GM18526 (cell line): Measurements from ENCODE around the gene PDLIM5.

Source experiments
- POLR2A ChIP-seq: IDR thresholded peaks from 3 replicates; pipeline ENCODE4 v1.6.1; 2011; ENCODE audit not compliant: insufficient read length; ENCODE audit errors: extremely low read depth

PDLIM5 gene

GRCh38 chr4:94523617-94524016, 71.9 kb downstream of the PDLIM5 start:
- no peak for TF ChIP-seq POLR2A

GRCh38 chr4:94525993-94526728, 74.4 kb downstream of the PDLIM5 start:
- TF ChIP-seq POLR2A = no peak

DNA sequence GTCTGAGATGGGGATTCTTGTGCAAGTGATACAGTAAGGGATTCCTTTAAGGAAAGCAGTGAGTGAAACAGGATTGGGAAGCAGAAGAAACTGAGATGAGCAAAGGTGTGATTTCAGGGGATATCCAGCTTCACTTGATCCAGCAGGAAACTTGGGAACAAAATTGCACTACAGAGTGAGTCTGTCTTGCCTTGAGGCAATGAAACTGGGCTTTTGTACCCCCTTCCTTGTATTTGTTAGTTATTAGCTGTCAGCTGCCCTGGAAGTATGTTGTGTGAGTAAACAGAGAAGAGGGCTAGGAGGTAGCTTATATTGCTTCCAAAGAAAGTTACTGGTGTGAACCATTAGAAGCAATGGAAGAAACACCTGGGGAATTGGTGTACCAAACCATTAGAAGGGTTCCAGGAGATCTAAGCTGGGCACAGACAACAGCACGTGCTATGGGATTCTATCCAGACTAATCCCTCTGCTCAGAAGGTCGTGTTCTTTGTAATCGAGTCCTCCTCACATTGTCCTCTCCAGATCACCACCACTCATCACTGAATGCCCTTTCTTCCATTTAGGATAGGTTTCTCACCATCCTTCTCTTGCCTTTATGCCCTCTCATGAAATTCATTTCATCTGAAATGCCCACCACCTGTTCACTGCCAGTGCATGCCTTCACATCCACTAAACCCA, 76.0 kb downstream of the PDLIM5 start:
- no peak for TF ChIP-seq POLR2A

GRCh38 chr4:94528792-94529451, 77.2 kb downstream of the PDLIM5 start:
- no peak for TF ChIP-seq POLR2A

DNA sequence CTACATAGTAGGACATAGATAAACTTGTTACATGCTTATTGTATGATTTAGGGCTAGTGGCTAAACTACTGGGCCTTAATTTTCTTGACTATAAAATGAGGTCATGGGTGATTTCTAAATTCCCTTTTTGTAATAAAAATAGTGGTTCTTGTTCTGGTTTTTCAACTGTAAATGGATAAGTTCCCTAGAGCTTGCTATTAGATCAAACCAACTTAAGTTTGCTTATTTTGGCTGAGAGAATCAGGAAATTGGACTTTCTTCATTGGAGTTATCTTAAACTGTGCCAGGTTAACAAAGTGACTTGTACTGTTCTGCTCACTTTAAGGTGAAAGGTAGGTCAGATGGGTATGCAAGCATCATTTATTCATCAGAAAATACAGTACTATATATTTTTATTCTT, 78.3 kb downstream of the PDLIM5 start:
- TF ChIP-seq POLR2A = no peak

DNA sequence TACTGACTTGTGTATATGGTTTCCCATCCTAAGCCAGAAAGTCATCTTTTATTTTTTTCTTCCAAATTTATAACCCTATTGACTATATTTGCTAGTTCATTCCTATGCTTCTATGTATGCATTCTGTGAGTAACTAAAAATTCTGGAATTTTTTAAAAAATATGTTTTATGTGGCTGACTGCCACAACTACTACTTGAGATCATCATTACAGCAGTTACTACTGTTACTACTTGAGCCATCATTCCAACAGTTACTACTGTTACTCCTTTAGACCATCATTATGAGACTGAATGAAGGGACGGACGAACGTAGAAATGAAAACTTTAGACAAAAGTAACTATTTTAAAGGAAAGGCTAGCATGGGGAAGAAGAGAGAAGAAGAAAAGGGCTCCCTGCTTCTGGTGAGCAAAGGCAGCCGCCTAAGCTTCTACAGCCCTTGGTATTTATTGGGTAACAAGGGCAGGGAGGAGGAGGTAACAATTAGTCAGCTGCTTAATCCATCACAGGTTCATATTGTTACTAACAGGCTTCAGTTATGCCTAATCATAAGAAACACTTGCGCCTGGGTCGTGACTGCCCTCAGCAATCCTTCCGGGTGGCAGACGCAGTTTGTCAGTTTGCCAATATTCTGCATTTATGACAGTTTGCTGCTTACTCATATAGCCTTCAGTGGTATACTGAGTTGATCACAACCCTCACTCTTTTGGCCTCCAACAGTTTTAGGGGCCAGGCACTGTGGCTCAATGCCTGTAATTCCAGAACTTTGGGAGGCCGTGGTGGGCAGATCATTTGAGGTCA, 80.4 kb downstream of the PDLIM5 start:
- TF ChIP-seq POLR2A = no peak

GRCh38 chr4:94533405-94534223, 81.9 kb downstream of the PDLIM5 start:
- TF ChIP-seq POLR2A = no peak

- no peak for TF ChIP-seq POLR2A
These were observed 82.9 kb downstream of the PDLIM5 start for GRCh38 chr4:94534401-94535312.

DNA sequence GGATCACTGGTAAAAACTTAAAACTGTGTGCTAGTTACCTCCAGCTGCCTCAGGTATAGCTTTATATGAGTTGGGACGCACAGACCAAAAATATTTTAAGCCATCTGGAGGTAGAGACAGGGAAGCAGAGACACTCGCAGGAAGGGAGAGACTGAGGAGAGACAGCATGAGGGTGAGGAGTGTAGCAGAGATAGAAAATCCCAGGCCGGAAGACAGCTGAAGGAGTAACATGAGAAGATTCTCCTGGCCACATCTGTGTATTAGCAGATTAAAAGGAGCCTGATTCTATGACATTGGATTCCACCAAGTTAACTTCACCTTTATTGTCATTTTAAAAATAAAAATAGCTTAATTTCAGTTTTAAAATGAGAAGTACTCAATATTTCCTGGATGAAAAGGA, 84.3 kb downstream of the PDLIM5 start:
- no peak for TF ChIP-seq POLR2A

DNA sequence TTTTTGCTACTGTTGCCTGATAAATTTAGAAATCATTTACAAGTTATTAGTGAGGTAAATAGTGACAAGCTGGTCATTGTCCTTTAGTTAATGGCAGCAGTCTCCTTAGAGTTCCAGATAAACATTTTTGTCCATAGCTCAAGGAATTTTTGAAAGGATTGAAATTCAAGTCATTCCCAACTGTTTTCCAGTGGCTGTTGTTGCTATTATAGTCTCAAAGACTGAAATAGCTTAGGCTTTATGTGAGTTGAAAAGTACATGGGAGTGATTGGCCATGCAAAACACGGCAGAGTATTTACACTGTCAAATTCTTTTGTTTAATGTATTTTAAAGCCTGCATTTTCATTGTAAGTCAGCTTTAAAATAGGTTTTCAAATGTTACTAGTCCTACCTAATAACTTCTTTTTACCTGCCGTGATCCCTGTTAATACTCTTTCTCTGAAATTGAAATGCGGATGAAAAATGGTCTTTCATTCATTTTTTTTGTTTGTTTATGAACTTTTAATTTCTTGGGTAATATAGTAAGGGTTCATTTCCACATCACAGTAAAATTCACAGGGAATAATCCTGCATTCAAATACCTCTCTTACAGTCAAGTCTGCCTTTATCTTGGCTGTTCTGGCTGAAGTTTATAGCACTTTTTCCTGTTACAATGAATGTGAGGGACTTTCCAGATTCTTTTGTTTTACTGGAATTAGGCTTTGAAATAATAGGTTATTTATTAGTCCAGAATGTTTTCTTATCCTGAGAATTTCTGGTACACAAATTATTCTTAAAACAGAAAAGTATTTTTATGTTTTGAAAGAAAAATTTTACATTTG, 85.1 kb downstream of the PDLIM5 start:
- no peak for TF ChIP-seq POLR2A

DNA sequence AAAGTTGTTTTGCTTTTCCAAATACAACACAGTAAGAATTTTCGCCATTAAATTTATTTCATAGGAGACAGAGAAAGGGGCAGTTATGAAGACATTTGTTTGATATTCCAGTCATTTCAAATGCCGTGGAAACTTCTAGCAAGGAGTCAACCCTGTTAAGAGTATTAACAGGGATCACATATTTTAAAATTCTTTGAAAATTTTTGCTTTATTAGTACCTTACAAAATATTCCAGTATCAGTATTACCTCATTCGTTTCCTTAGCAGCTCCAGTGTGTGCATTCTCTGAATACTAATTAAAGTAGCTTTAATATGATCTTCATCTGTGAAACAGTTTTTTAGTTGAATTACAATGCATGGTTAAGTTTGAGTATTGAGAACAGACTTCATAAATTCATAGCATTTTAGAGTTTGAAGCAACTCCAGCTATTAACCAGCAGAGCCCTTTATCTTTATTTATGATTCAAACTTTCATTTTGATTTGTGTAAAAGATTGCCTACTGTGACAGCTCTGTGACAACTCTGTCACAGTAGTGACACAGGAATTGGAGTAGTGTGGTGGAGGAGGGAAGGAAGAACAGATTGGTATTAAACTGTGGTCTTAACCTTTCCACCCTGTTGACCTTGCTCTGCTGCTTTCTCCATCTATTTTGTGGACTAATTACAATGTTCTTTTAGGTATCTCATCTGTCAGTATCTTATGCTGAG, 86.3 kb downstream of the PDLIM5 start:
- TF ChIP-seq POLR2A = no peak

DNA sequence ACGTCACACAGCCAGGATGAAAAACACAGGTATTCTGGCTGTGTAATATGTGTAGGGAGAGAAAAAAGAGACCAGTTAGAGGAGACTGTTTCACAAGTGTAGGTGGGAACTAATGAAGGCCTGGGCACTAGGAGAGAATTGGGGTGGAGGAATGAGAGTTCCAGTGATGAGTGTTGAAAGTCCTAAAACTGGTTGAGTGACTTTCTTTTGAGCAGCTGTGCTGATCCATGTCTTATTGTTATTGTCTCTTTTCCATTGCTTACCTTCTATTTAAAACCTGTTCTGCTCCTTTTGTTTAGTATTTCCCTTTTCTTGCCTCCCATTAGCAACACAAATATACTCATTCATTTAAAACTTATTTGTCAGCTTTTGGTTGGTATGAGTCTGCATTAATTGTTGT, 88.7 kb downstream of the PDLIM5 start:
- no peak for TF ChIP-seq POLR2A
